Psoas muscle (tissue), 8 donors: Measurements from ENCODE around the gene B9D1. TPM values are rescaled to one million over a fixed set of nuclear protein-coding genes. Genes with fewer than 3 reads are reported as not detected.

Source experiments
- ATAC-seq, 4 donors: fragments of 200-7000 bp; cut with Tn5 transposase; one replicate each; pipeline ENCODE4 v1.9.1; 2020; ENCODE audit warnings: moderate library complexity in 3 of 4, mild to moderate bottlenecking in 2 of 4
- DNase-seq, 2 donors: peaks; one replicate each; pipeline ENCODE4 v3.0.0-alpha.2; 2020
- H3K27ac ChIP-seq: fragments of 200-600 bp; one replicate; pipeline ENCODE4 v1.8.0; 2022
- H3K27me3 ChIP-seq, 3 donors: fragments of 200-600 bp in 1 of 3; one replicate each; pipeline versions ENCODE4 v1.6.1 to v1.8.0; 2013 to 2022; ENCODE audit warnings: low read length in 2 of 3, mild to moderate bottlenecking in 2 of 3, moderate library complexity in 1 of 3; ENCODE audit not compliant: insufficient read depth in 3 of 3
- H3K36me3 ChIP-seq, 2 donors: fragments of 200-600 bp in 1 of 2; one replicate each; pipeline versions ENCODE4 v1.6.1 to v1.8.0; 2013 to 2022; ENCODE audit warnings: low read depth in 1 of 2, mild to moderate bottlenecking in 1 of 2, moderate library complexity in 1 of 2; ENCODE audit not compliant: insufficient read depth in 1 of 2
- H3K4me1 ChIP-seq: fragments of 200-600 bp; one replicate; pipeline ENCODE4 v1.8.0; 2022
- H3K4me3 ChIP-seq: fragments of 200-600 bp; one replicate; pipeline ENCODE4 v1.8.0; 2022; ENCODE audit warnings: mild to moderate bottlenecking
- H3K9me3 ChIP-seq: fragments of 200-600 bp; one replicate; pipeline ENCODE4 v1.8.0; 2022
- CTCF ChIP-seq: fragments of 200-600 bp; IDR thresholded peaks from one replicate; pipeline ENCODE4 v1.8.0; 2022; ENCODE audit warnings: antibody characterized with exemption
- WGBS, 3 donors: extraction: QIAGEN DNeasy Blood & Tissue Kit; methylation state at CpG; one replicate each; pipeline versions ENCODE4 v1.1.6 to v1.1.7; 2013; 5-methylcytosine and 5-hydroxymethylcytosine counted together
- intact Hi-C, 2 donors: fragments of 100-400 bp; cut with DNase I; formaldehyde crosslinking; loops; one replicate each; pipeline versions ENCODE4 v1.11.0 to v1.14.2; 2022
- polyA plus RNA-seq, 3 donors: library from polyadenylated mRNA; stranded (reverse); fragments of 200-250 nt; gene quantifications; one replicate each; pipeline ENCODE4 v1.2.3, GENCODE V29; 2013
- total RNA-seq, 4 donors: library from RNA; stranded (reverse); fragmentation: NEBNext Ultra II Directional in 2 of 4; extraction: Animal tissue kit (Norgen Biotek cat#: 25700) in 2 of 4; gene quantifications; one replicate each; pipeline versions ENCODE4 v1.2.1 to v1.2.4, GENCODE V29; 2021 to 2023
- donor health status: healthy with polysubstance abuse.
- donor health status: DM: no; HTN: no; CAD: no; lungs with moderate emphysema.
- donor health status: Bipolar disorder and iron deficiency.
- donor health status: healthy.
- donor health status: DM: yes; HTN: yes; CAD: no.
- donor health status: DM: no; HTN: no; CAD: no.
- donor health status: DM: no; HTN: no; CAD: no.
- donor health status: DM: yes; HTN: yes; CAD: no.

The B9D1 gene
- total and polyA plus RNA-seq, 7 donors: 4.7 to 9.2 (median 7.0) TPM

GRCh38 chr17:19372011-19372370, 9.5 kb upstream of the B9D1 start:
- no peaks in the 10 kb centered on the region for H3K9me3 ChIP-seq
- no peaks in the 10 kb centered on the region for H3K27me3 ChIP-seq
- intact Hi-C loops: no loop called here

GRCh38 chr17:19371259-19372010, 8.9 kb upstream of the B9D1 start:
- intact Hi-C loops: no loop called here
- Histone ChIP-seq H3K9me3 (no peaks in the 10 kb centered on the region), H3K27ac (no peak overlapping the region), H3K36me3 (no peaks in the 10 kb centered on the region), H3K27me3 (no peaks in the 10 kb centered on the region), H3K4me1 (no peaks in the 10 kb centered on the region), H3K4me3 (no peak overlapping the region)
- DNase-seq: no peak
- WGBS, 3 donors: 89 to 92% (median 89%) methylated on average over 6 to 7 of the region's 7 CpGs
- ATAC-seq: no peak
- no peak for TF ChIP-seq CTCF

More at GRCh38 chr17:19372011-19372370, 9.5 kb upstream of the B9D1 start:
- Histone ChIP-seq H3K27ac (no peak overlapping the region), H3K36me3 (no peaks in the 10 kb centered on the region), H3K4me1 (peaks cover 5% of the 10 kb centered on the region), H3K4me3 (no peak overlapping the region)
- ATAC-seq (no peak), DNase-seq (no peak)
- 83 to 94% (median 84%) methylated on average over 9 of the region's 9 CpGs for WGBS, 3 donors
- TF ChIP-seq CTCF: no peak

GRCh38 chr17:19370493-19370960, 8.0 kb upstream of the B9D1 start:
- intact Hi-C loops: no loop called here
- no peak for TF ChIP-seq CTCF
- H3K4me1 ChIP-seq: no peaks in the 10 kb centered on the region
- DNase-seq (peak in 1 of 2 donors; percentile 68), ATAC-seq (peak in 3 of 4 donors; percentile 34 to 55 (median 36))
- no peaks in the 10 kb centered on the region for H3K9me3 ChIP-seq
- H3K27me3 ChIP-seq: no peaks in the 10 kb centered on the region
- H3K27ac ChIP-seq: no peak overlapping the region
- H3K4me3 ChIP-seq: no peak overlapping the region
- 61 to 75% (median 72%) methylated on average over 7 of the region's 7 CpGs for WGBS, 3 donors
- H3K36me3 ChIP-seq: no peaks in the 10 kb centered on the region

- ATAC-seq (peak in 2 of 4 donors; percentile 30 to 41), DNase-seq (no peak)
- TF ChIP-seq CTCF: no peak
- Histone ChIP-seq H3K36me3 (no peaks in the 10 kb centered on the region), H3K4me3 (no peak overlapping the region), H3K27me3 (no peaks in the 10 kb centered on the region), H3K27ac (no peak overlapping the region), H3K9me3 (no peaks in the 10 kb centered on the region), H3K4me1 (no peaks in the 10 kb centered on the region)
- whole genome bisulfite sequencing, 3 donors: 69 to 79% (median 77%) methylated on average over 12 of the region's 12 CpGs
- intact Hi-C loops: loop anchor here in 1 of 2 donors (10.0 kb wide), 1 partner anchor 395 kb away; no protein-coding TSS in a partner anchor
Observed at GRCh38 chr17:19369846-19370492, 7.4 kb upstream of the B9D1 start.
